Choroid plexus epithelial cell (primary cell): ENCODE results near the gene GNB5.

Experiments used
- DNase-seq: peaks from one replicate; pipeline ENCODE4 v3.0.0-alpha.2; 2010; ENCODE audit warnings: low read depth
- H3K4me3 ChIP-seq: 2 replicates; pipeline ENCODE4 v1.5.1; 2011; ENCODE audit warnings: low read depth, mild to moderate bottlenecking, control low read depth, low read length, moderate library complexity
- CTCF ChIP-seq: conservative IDR thresholded peaks from 2 replicates; pipeline ENCODE4 v1.5.1; 2011; ENCODE audit warnings: low read depth, mild to moderate bottlenecking, control low read depth, inconsistent platforms, low read length, moderate library complexity

The GNB5 gene

GRCh38 chr15:52181938-52182780 is 9.0 kb downstream of the GNB5 start:
- no peak for DNase-seq
- no peak for TF ChIP-seq CTCF
- H3K4me3 ChIP-seq = no peak overlapping the region

GRCh38 chr15:52180851-52181450 is 10.2 kb downstream of the GNB5 start:
- TF ChIP-seq CTCF = no peak
- peak overlapping the region; percentile 72 for H3K4me3 ChIP-seq
- no peak for DNase-seq

GRCh38 chr15:52180196-52180835 is 10.9 kb downstream of the GNB5 start:
- H3K4me3 ChIP-seq = peak overlapping the region; percentile 72
- TF ChIP-seq CTCF = no peak
- peak; percentile 18 for DNase-seq

- no peak for TF ChIP-seq CTCF
- peak; percentile 83 for DNase-seq
- peak overlapping the region; percentile 72 for H3K4me3 ChIP-seq
Measured at GRCh38 chr15:52179278-52180195, 11.7 kb downstream of the GNB5 start.

GRCh38 chr15:52178765-52179164 is 12.4 kb downstream of the GNB5 start:
- TF ChIP-seq CTCF = no peak
- DNase-seq = no peak
- H3K4me3 ChIP-seq = peak overlapping the region; percentile 72

- DNase-seq = no peak
- TF ChIP-seq CTCF = no peak
- H3K4me3 ChIP-seq = no peak overlapping the region
Measured at GRCh38 chr15:52172869-52173268, 18.3 kb downstream of the GNB5 start.
